Parathyroid adenoma (tissue), 2 donors: ENCODE results near the gene RNF183.

Experiments
- H2AFZ ChIP-seq: fragments of 300-600 bp; sonication (generic); one replicate; pipeline ENCODE4 v1.7.0; 2017; ENCODE audit warnings: antibody characterized with exemption, mild to moderate bottlenecking
- H3K27ac ChIP-seq: fragments of 300-600 bp; sonication (generic); one replicate; pipeline ENCODE4 v1.7.0; 2017
- H3K27me3 ChIP-seq: fragments of 300-600 bp; sonication (generic); one replicate; pipeline ENCODE4 v1.7.0; 2017; ENCODE audit warnings: low read length; ENCODE audit not compliant: control insufficient read depth, insufficient read depth
- H3K36me3 ChIP-seq: fragments of 300-600 bp; sonication (generic); one replicate; pipeline ENCODE4 v1.7.0; 2017; ENCODE audit warnings: low read length; ENCODE audit not compliant: control insufficient read depth, insufficient read depth
- H3K4me1 ChIP-seq: fragments of 300-600 bp; sonication (generic); one replicate; pipeline ENCODE4 v1.7.0; 2017; ENCODE audit warnings: control low read depth
- H3K4me2 ChIP-seq: fragments of 300-600 bp; sonication (generic); one replicate; pipeline ENCODE4 v1.7.0; 2017; ENCODE audit warnings: low read length
- H3K4me3 ChIP-seq: fragments of 300-600 bp; sonication (generic); one replicate; pipeline ENCODE4 v1.7.0; 2017; ENCODE audit warnings: low read depth, low read length
- H3K79me2 ChIP-seq: fragments of 300-600 bp; sonication (generic); one replicate; pipeline ENCODE4 v1.7.0; 2017; ENCODE audit warnings: control low read depth
- H3K9ac ChIP-seq: fragments of 300-600 bp; sonication (generic); one replicate; pipeline ENCODE4 v1.7.0; 2017; ENCODE audit warnings: mild to moderate bottlenecking
- H3K9me3 ChIP-seq: fragments of 300-600 bp; sonication (generic); one replicate; pipeline ENCODE4 v1.7.0; 2017; ENCODE audit warnings: low read length; ENCODE audit not compliant: control insufficient read depth
- CTCF ChIP-seq: fragments of 300-600 bp; sonication (generic); IDR thresholded peaks from one replicate; pipeline ENCODE4 v1.7.0; 2017; ENCODE audit warnings: antibody characterized with exemption, mild to moderate bottlenecking
- donor health status: primary hyperparathyroidism.

RNF183 gene

GRCh38 chr9:113275157-113276131 is 27.7 kb downstream of the RNF183 start, which contains the start of the genes CDC26 and PRPF4:
CDC26 (minus strand) TSS chr9:113275572; CDS start chr9:113272507, 3,065 bp downstream.
PRPF4 (plus strand) TSS chr9:113275658; CDS start chr9:113275744, 86 bp downstream.
- Histone ChIP-seq H3K27ac (peak within 1 kb of the TSS; percentile 86), H3K79me2 (peaks cover 10% of the 10 kb centered on the region), H2AFZ (peak within 1 kb of the TSS; percentile 59), H3K4me1 (peaks cover 4% of the 10 kb centered on the region), H3K9me3 (no peaks in the 10 kb centered on the region), H3K27me3 (no peaks in the 10 kb centered on the region), H3K4me3 (peak within 1 kb of the TSS; percentile 95), H3K9ac (peak within 1 kb of the TSS; percentile 43), H3K36me3 (no peaks in the 10 kb centered on the region), H3K4me2 (peak within 1 kb of the TSS; percentile 96)
- TF ChIP-seq CTCF, result no peak

- peak; percentile 54 for TF ChIP-seq CTCF
- Histone ChIP-seq H3K9ac (no peak overlapping the region), H3K79me2 (peaks cover 12% of the 10 kb centered on the region), H3K4me2 (peak overlapping the region; percentile 96), H3K4me1 (peaks cover 4% of the 10 kb centered on the region), H3K36me3 (no peaks in the 10 kb centered on the region), H3K27ac (peak overlapping the region; percentile 86), H3K9me3 (no peaks in the 10 kb centered on the region), H3K27me3 (no peaks in the 10 kb centered on the region), H3K4me3 (peak overlapping the region; percentile 95), H2AFZ (peak overlapping the region; percentile 59)
Observed at GRCh38 chr9:113274474-113275156, 28.6 kb downstream of the RNF183 start.

GRCh38 chr9:113269871-113270270 is 33.3 kb downstream of the RNF183 start:
- no peaks in the 10 kb centered on the region for H3K9me3 ChIP-seq
- no peak overlapping the region for H3K9ac ChIP-seq
- H3K79me2 ChIP-seq, result peaks cover 6% of the 10 kb centered on the region
- no peak overlapping the region for H3K4me3 ChIP-seq
- H3K4me1 ChIP-seq, result no peaks in the 10 kb centered on the region
- no peak for TF ChIP-seq CTCF
- H3K27ac ChIP-seq, result no peak overlapping the region
- no peaks in the 10 kb centered on the region for H3K36me3 ChIP-seq
- no peaks in the 10 kb centered on the region for H3K27me3 ChIP-seq
- no peak overlapping the region for H2AFZ ChIP-seq
- H3K4me2 ChIP-seq, result no peak overlapping the region

- Histone ChIP-seq H2AFZ (no peak overlapping the region), H3K9me3 (no peaks in the 10 kb centered on the region), H3K4me1 (no peaks in the 10 kb centered on the region), H3K9ac (no peak overlapping the region), H3K27ac (no peak overlapping the region), H3K36me3 (no peaks in the 10 kb centered on the region), H3K4me2 (no peak overlapping the region), H3K4me3 (no peak overlapping the region), H3K27me3 (no peaks in the 10 kb centered on the region), H3K79me2 (peaks cover 6% of the 10 kb centered on the region)
- no peak for TF ChIP-seq CTCF
Observed at GRCh38 chr9:113269355-113269754, 33.8 kb downstream of the RNF183 start.
